BLaER1 (cell line): Measurements from ENCODE around the gene C16orf89.

ENCODE experiments used
- H3K27ac ChIP-seq: shearing (Covaris generic); formaldehyde crosslinking; 2 replicates; pipeline ENCODE4 v1.8.1; 2022
- H3K27me3 ChIP-seq: shearing (Covaris generic); formaldehyde crosslinking; 2 replicates; pipeline ENCODE4 v1.8.1; 2022
- H3K36me3 ChIP-seq: shearing (Covaris generic); formaldehyde crosslinking; 2 replicates; pipeline ENCODE4 v1.8.1; 2022
- H3K4me1 ChIP-seq: shearing (Covaris generic); formaldehyde crosslinking; 2 replicates; pipeline ENCODE4 v1.8.1; 2022
- H3K4me2 ChIP-seq: shearing (Covaris generic); formaldehyde crosslinking; 2 replicates; pipeline ENCODE4 v1.8.1; 2022
- H3K4me3 ChIP-seq: shearing (Covaris generic); formaldehyde crosslinking; 2 replicates; pipeline ENCODE4 v1.8.1; 2022
- H3K9ac ChIP-seq: shearing (Covaris generic); formaldehyde crosslinking; 2 replicates; pipeline ENCODE4 v1.8.1; 2022
- H3K9me3 ChIP-seq: shearing (Covaris generic); formaldehyde crosslinking; 2 replicates; pipeline ENCODE4 v1.8.1; 2022
- H4K20me1 ChIP-seq: shearing (Covaris generic); formaldehyde crosslinking; 2 replicates; pipeline ENCODE4 v1.8.1; 2022
- Cebpa-rat ChIP-seq: shearing (Covaris generic); IDR thresholded peaks from 2 replicates; pipeline ENCODE4 v1.8.1; 2022

Gene C16orf89

DNA sequence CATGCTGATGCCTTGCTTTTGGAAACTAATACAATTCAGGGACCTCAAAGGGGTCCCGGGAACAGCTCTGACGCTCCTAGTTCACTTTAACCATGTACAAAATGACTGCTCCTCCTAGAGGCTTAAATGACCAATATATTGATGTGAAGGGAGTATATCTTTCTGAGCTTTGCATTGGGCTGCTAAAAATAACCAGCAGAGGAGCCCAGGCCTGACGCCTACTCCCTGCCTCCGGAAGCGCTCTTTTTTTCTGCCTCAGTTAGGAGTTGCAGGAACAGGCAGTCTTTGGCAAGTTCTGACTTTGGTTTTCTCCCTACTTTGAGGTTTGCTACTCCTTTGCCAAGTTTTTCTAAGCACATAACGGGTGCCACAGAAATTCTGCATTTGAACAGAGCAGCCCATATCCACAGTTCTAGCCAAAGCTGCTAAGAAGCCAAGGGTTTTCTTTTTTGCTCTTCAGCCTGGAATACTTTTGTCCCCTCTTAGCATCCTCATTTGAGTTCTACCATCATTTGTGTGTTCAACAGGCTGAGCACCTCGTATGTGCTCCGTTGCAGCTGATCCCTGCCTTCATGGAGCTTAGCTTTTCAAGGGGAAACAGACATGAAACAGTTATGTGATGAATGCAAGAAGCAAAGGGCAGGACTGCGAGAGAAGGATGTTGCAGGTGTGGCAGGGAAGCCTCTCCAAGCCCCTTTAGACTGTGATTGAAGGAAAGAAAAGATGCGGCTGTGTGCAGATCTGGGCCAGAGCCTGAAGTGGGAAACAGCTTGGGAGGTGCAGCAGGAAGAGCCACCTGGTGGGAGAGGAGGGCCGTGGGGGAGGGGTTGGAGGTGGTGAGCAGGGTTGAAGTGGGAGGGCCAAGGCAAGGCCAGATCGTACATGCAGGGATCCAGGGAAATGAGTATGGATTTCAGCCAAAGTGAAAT lies 29.3 kb downstream of the C16orf89 start:
- no peak overlapping the region for H3K9ac ChIP-seq
- peaks cover 4% of the 10 kb centered on the region; the same call in 1 of the 2 replicates for H3K27me3 ChIP-seq
- H3K4me2 ChIP-seq = no peak overlapping the region
- H4K20me1 ChIP-seq = no peaks in the 10 kb centered on the region
- H3K36me3 ChIP-seq = no peaks in the 10 kb centered on the region
- H3K4me3 ChIP-seq = no peak overlapping the region
- peaks cover 24% of the 10 kb centered on the region for H3K4me1 ChIP-seq
- H3K9me3 ChIP-seq = no peaks in the 10 kb centered on the region
- no peak overlapping the region for H3K27ac ChIP-seq
- TF ChIP-seq Cebpa-rat = no peak

DNA sequence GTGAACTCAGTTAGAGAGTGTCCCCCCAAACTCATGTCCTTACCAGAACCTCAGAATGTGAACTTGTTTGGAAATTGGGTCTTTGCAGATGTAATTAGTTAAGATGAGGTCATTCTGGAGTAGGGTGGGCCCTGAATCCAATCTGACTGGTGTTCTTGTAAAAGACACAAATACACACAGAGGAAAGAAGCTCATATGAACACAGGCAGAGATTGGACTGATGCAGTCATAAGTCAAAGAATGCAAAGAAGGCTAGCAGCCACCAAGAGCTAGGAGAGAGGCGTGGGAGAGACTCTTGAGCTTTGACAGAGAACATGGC lies 29.9 kb downstream of the C16orf89 start:
- no peak overlapping the region for H3K4me3 ChIP-seq
- H3K9me3 ChIP-seq = no peaks in the 10 kb centered on the region
- no peak overlapping the region for H3K4me2 ChIP-seq
- peaks cover 24% of the 10 kb centered on the region for H3K4me1 ChIP-seq
- H3K9ac ChIP-seq = no peak overlapping the region
- no peak overlapping the region for H3K27ac ChIP-seq
- no peaks in the 10 kb centered on the region for H3K36me3 ChIP-seq
- no peaks in the 10 kb centered on the region for H4K20me1 ChIP-seq
- TF ChIP-seq Cebpa-rat = no peak
- H3K27me3 ChIP-seq = peaks cover 4% of the 10 kb centered on the region; the same call in 1 of the 2 replicates

DNA sequence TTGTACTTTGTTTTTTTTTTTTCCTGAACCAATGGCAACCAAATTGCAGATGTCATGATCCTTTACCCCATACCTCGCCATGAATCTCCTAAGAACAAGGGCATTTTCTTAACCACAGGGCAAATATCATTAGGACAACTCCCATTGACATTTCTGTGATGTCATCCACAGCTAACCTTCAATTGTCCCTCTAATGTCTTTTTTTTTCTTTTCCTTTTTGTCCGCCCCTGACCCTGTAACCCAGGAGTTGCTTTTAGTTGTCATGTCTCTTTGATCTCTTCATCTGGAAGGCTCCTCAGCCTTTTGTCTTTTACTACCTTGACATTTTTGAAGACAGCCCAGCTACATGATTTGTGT lies 31.6 kb downstream of the C16orf89 start:
- H3K4me1 ChIP-seq = peaks cover 24% of the 10 kb centered on the region
- H3K36me3 ChIP-seq = peaks cover 11% of the 10 kb centered on the region
- H4K20me1 ChIP-seq = no peaks in the 10 kb centered on the region
- no peak for TF ChIP-seq Cebpa-rat
- peak overlapping the region; percentile 77; the same call in 1 of the 2 replicates for H3K27ac ChIP-seq
- H3K4me3 ChIP-seq = peak overlapping the region; percentile 83
- H3K27me3 ChIP-seq = no peaks in the 10 kb centered on the region
- no peaks in the 10 kb centered on the region for H3K9me3 ChIP-seq
- H3K4me2 ChIP-seq = peak overlapping the region; percentile 95
- peak overlapping the region; percentile 80 for H3K9ac ChIP-seq

DNA sequence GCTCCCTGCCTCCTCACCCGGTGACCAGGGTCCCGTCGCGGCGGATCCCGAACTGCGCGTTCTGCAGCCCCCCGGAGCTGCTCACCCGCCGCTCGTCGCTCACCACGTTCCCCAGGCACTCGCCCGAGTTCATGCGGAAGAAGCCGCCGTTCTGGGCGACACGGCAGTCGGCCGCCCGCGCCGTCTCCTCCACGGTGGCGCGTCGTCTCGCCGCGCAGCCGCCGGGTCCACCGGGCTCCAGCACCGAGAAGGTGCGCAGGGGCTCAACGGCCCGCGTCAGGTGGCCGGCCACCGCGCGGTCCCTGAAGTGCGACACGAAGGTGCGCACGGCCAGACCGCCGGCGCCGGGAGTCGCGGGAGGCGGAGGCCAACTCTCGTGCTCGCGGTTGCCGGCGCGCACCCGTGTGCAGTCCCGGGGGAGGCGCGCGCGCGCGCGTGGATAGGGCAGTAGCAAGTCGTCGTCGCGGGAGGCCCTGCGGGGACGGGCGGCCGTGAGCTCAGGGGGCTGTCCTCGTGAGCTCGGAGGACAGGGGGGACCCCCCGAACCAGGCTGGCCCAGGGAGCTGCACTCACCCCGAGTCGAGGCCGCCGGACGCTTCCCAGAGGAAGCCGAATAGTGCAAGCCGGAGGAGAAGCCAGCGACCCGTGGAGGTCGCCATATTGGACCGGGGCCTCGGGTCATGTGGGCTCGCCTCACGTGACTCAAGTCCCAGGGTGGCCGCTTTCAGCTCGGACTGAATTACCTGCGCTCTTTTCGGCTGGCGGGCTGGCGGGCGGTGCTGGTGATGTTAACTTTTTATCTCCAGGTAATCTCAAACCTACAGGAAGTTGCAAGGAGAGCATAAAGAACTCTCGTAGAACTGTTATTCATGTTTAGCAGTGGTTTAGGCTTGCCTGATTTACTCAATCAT lies 32.2 kb downstream of the C16orf89 start, which contains the start of gene NAGPA:
TSS of gene NAGPA (minus strand) at position 680 of the 911 bp plus-strand sequence. CDS start at position 659, 21 bp downstream.
- H3K27ac ChIP-seq = peak within 1 kb of the TSS; percentile 77
- TF ChIP-seq Cebpa-rat = no peak

DNA sequence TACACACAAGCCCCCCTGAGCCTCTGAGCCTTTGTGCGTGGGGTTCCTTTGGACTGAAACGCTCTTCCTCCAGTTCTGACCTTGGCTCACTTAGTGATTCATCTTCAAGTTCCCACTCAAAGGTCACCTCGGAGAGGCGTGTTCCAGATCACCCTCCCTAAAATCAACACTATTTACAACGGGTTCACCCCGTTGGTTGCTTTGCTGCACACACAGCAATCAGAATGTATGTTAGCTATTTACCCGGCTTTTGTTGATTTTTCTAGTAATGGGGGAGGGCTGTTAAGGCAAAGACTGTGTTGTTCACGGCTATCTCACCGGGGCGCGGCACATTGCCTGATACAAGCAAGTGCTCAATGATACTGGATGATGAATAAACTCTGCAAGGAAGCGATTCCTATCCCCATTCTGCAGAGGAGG lies 33.0 kb downstream of the C16orf89 start:
- no peaks in the 10 kb centered on the region for H3K9me3 ChIP-seq
- no peak overlapping the region for H3K27ac ChIP-seq
- peak overlapping the region; percentile 95 for H3K4me2 ChIP-seq
- peak overlapping the region; percentile 80 for H3K9ac ChIP-seq
- TF ChIP-seq Cebpa-rat = no peak
- H3K4me3 ChIP-seq = peak overlapping the region; percentile 83
- H3K36me3 ChIP-seq = peaks cover 19% of the 10 kb centered on the region
- peaks cover 24% of the 10 kb centered on the region for H3K4me1 ChIP-seq
- no peaks in the 10 kb centered on the region for H4K20me1 ChIP-seq
- H3K27me3 ChIP-seq = no peaks in the 10 kb centered on the region

More for the DNA sequence above, 32.2 kb downstream of the C16orf89 start, which contains the start of gene NAGPA:
- Histone ChIP-seq H3K27me3 (no peaks in the 10 kb centered on the region), H3K4me1 (peaks cover 24% of the 10 kb centered on the region), H3K9ac (peak within 1 kb of the TSS; percentile 80), H3K4me2 (peak within 1 kb of the TSS; percentile 95), H3K36me3 (peaks cover 18% of the 10 kb centered on the region), H4K20me1 (no peaks in the 10 kb centered on the region), H3K4me3 (peak within 1 kb of the TSS; percentile 83), H3K9me3 (no peaks in the 10 kb centered on the region)

DNA sequence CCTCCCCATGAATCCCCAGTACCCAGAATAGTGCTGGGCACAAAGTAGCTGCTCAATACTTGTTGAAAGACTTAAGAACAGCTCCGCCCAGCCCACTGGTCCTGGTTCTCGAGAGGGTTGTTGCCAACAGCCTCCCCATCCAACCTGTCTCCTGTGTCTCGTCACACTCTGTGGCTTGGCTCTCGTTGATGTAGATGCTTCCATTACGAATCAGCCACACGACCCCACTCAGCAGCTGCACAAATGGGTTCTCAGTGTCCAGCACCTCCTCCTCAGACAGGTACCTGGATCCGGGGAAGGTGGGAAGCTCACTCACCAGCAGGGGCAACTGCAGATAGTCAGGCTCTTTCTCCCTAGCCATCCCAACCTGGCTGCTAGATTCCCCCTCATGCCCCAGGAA lies 34.2 kb downstream of the C16orf89 start:
- Histone ChIP-seq H3K27ac (no peak overlapping the region), H3K27me3 (no peaks in the 10 kb centered on the region), H4K20me1 (no peaks in the 10 kb centered on the region), H3K4me1 (peaks cover 24% of the 10 kb centered on the region), H3K9me3 (no peaks in the 10 kb centered on the region), H3K36me3 (peaks cover 24% of the 10 kb centered on the region), H3K4me3 (no peak overlapping the region), H3K4me2 (no peak overlapping the region), H3K9ac (no peak overlapping the region)
- TF ChIP-seq Cebpa-rat = no peak

DNA sequence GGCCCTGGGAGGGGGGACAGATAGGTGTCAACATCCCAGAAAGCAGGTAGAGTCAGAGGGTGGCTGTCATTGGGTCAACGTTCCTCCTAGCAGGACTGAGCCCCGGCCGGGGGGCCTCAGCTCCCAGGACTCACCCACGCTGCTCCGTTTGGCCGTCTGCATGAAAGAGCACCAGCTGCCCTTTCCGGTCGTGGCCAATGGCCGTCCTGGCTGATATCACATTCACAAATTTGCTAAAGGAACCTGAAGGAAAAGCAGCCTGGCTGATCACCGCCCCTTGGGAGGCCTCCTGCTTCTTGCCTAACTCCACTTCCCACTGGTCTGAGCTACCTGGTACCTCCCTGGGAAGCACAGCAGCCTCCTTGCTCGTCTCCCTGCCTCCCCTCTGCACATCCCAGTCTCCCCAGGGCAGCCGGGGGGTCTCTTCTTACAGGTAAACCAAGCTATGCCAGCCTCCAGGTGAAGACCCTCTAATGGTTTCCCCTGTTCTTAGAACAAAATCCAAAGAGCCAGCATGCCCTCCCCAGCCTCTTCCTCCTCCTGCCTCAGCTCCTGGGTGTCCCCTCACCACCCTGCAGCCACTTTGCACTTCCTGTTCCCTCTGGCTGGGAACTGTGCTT lies 35.4 kb downstream of the C16orf89 start:
- no peaks in the 10 kb centered on the region for H4K20me1 ChIP-seq
- H3K27me3 ChIP-seq = no peaks in the 10 kb centered on the region
- peaks cover 24% of the 10 kb centered on the region for H3K36me3 ChIP-seq
- peaks cover 24% of the 10 kb centered on the region for H3K4me1 ChIP-seq
- no peak overlapping the region for H3K9ac ChIP-seq
- no peak overlapping the region for H3K4me3 ChIP-seq
- no peak overlapping the region for H3K27ac ChIP-seq
- TF ChIP-seq Cebpa-rat = no peak
- H3K9me3 ChIP-seq = no peaks in the 10 kb centered on the region
- H3K4me2 ChIP-seq = no peak overlapping the region

DNA sequence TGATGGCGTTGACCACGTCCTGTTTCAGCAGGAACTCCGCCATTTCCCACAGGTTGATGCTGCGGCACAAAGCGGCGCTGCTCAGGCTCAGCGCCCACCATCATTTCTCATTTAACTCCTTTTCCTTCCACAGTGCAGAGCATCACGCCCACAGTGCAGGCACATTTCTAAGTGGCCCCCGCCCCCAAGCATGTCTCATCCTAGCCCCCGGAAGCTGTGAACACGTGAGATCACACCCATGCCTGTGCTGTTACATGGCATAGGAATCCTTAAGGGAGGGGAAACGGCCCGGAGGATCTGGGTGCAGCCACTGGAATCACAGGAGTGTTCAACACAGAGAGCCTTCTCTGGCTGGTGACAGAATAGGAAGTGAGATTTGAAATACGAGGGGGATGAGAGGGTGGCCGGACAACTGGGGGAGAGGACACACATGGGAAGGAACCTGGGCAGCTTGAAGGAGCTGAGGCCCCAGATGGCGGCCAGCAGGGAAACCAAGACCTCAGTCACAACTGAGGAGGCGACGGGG lies 36.7 kb downstream of the C16orf89 start:
- Histone ChIP-seq H3K27me3 (no peaks in the 10 kb centered on the region), H3K27ac (no peak overlapping the region), H3K36me3 (peaks cover 24% of the 10 kb centered on the region), H4K20me1 (no peaks in the 10 kb centered on the region), H3K4me3 (no peak overlapping the region), H3K9ac (no peak overlapping the region), H3K9me3 (no peaks in the 10 kb centered on the region), H3K4me1 (peaks cover 15% of the 10 kb centered on the region), H3K4me2 (no peak overlapping the region)
- TF ChIP-seq Cebpa-rat = no peak

DNA sequence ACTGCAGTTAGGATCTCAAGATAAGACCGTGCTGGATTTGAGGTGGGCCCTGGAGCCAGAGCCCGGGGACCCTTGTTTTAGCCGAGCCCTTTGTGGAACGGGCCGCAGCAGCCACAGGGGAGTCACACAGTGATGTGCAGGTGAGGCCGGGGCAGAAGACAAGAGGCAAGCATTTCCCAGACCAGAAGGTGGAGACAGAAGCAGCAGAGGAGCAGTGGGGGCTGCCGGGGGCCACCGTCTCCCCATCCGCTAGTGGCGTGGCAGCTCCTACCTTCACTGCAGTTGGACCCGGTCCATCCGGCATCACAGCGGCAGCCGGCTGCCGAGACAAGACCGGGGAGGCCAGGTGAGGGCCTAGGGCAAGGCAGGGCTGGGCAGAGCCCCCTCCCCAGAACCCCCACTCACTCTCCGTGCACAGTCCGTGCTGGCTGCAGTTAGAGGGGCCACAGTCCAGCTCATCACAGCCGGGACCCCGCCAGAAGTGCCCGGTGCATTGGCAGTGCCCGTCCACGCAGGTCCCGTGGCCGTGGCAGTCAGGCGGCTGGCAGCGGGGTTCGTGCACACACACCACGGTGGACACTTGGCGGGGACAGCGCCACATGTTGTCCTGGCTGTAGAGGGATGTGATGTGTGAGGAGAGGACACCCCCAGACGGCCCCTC lies 38.1 kb downstream of the C16orf89 start:
- TF ChIP-seq Cebpa-rat = no peak
- no peaks in the 10 kb centered on the region for H3K27me3 ChIP-seq
- H3K4me1 ChIP-seq = peaks cover 9% of the 10 kb centered on the region
- no peaks in the 10 kb centered on the region for H3K9me3 ChIP-seq
- H3K4me2 ChIP-seq = no peak overlapping the region
- no peak overlapping the region for H3K4me3 ChIP-seq
- no peak overlapping the region for H3K27ac ChIP-seq
- H4K20me1 ChIP-seq = no peaks in the 10 kb centered on the region
- H3K9ac ChIP-seq = no peak overlapping the region
- H3K36me3 ChIP-seq = peaks cover 24% of the 10 kb centered on the region
